ENCODE data around the gene SEPSECS. TPM values are rescaled to one million over a fixed set of nuclear protein-coding genes. Genes with fewer than 3 reads are reported as not detected.

Gene SEPSECS
- total and polyA plus RNA-seq, 2 of the 8 experiments (the other 6 are each of a cell fraction or from before 2014, with no cell fraction given), result 1.9 to 4.1 TPM

- Histone ChIP-seq H3K23me2 (ENCODE audit: low read depth, low read length) (peaks cover under 1% of the 10 kb centered on the region; the same call in 1 of the 2 replicates), H3K27me3 (replicated peaks in 1 of 4; ENCODE audit: control insufficient read depth in 3 of 4, extremely low read depth in 1 of 4, insufficient read depth in 3 of 4, low read length in 3 of 4) (no peaks in the 10 kb centered on the region), H2AK5ac (ENCODE audit: low read depth, low read length) (no peak overlapping the region), H4K91ac (replicated peaks; ENCODE audit: insufficient read length, low read length) (no peak overlapping the region), H3K27ac (ENCODE audit: low read depth, low read length) (no peak overlapping the region), H3K56ac (replicated peaks; ENCODE audit: insufficient read length, low read depth, low read length) (no peak overlapping the region), H4K5ac (ENCODE audit: insufficient read length, low read depth, low read length) (no peak overlapping the region), H3K18ac (ENCODE audit: extremely low read depth, low read length) (no peak overlapping the region), H3K4me1 (replicated peaks in 1 of 4; ENCODE audit: control insufficient read depth in 3 of 4, insufficient read depth in 4 of 4, low read length in 3 of 4) (peaks cover 0 to 3% (median 0%) of the 10 kb centered on the region in 4 experiments; a peak in 3 of 7 replicates), H2BK15ac (ENCODE audit: low read length) (no peak overlapping the region), H2AFZ (ENCODE audit: low read length) (no peak overlapping the region), H3K4ac (replicated peaks; ENCODE audit: insufficient read length, low read depth, low read length) (no peak overlapping the region), H3K9me3 (ENCODE audit: insufficient read depth in 2 of 2, low read depth in 1 of 2, low read length in 1 of 2) (no peaks in the 10 kb centered on the region), H3K4me2 (ENCODE audit: insufficient read depth in 1 of 2, low read depth in 2 of 2, low read length in 2 of 2) (no peak overlapping the region), H2BK20ac (ENCODE audit: low read length) (no peak overlapping the region), H3K23ac (ENCODE audit: insufficient read length) (no peak overlapping the region), H3K4me3 (ENCODE audit: extremely low read depth in 1 of 4, insufficient read depth in 2 of 4, low read depth in 3 of 4, low read length in 4 of 4) (no peak overlapping the region), H2BK12ac (ENCODE audit: low read depth, low read length) (no peak overlapping the region), H2BK5ac (ENCODE audit: low read depth, low read length) (no peak overlapping the region), H3K9ac (replicated peaks in 1 of 4; ENCODE audit: extremely low read depth in 1 of 4, low read depth in 3 of 4, low read length in 3 of 4) (no peak overlapping the region), H3K79me1 (ENCODE audit: low read depth, low read length) (no peaks in the 10 kb centered on the region), H3K14ac (ENCODE audit: insufficient read length) (no peak overlapping the region), H2BK120ac (replicated peaks; ENCODE audit: low read depth, low read length) (no peak overlapping the region), H3K36me3 (ENCODE audit: control insufficient read depth in 2 of 4, insufficient read depth in 4 of 4, low read length in 3 of 4) (peaks cover 0 to 3% (median 0%) of the 10 kb centered on the region in 4 experiments; a peak in 1 of 8 replicates), H3K79me2 (ENCODE audit: control insufficient read depth in 1 of 2, insufficient read depth in 2 of 2, low read length in 2 of 2) (no peaks in the 10 kb centered on the region), H4K20me1 (replicated peaks in 1 of 2; ENCODE audit: control insufficient read depth in 1 of 2, insufficient read depth in 2 of 2, low read length in 2 of 2) (peaks cover 0 to 1% of the 10 kb centered on the region in 2 experiments), H4K8ac (ENCODE audit: extremely low read depth, insufficient read depth, low read length) (no peak overlapping the region)
- WGBS, 2 experiments (ENCODE audit: extremely low coverage in 1 of 2, insufficient coverage in 1 of 2, insufficient read length in 1 of 2, insufficient replicate concordance in 2 of 2, low coverage in 1 of 2, low lambda C conversion rate in 2 of 2, missing lambda C conversion rate in 1 of 2), result 92% methylated on average over 4 of the region's 4 CpGs; no CpG with 5 or more reads in 1 of the 2 experiments
- FAIRE-seq (no peak), DNase-seq (ENCODE audit: low read depth in 1 of 2, low spot score in 2 of 2) (no peak)
- ChIA-PET CTCF (ENCODE audit: partially characterized antibody) (interaction anchor here (2.1 kb wide), 1 partner anchor 10 kb away, joined by 8 read pairs; no protein-coding TSS in a partner anchor), POLR2A (ENCODE audit: partially characterized antibody) (no interaction called here)
- TF ChIP-seq E2F6 (IDR thresholded peaks at IDR 0.05) (no peak), SUZ12 (IDR thresholded peaks at IDR 0.05; ENCODE audit: low read length) (no peak), SP2 (IDR thresholded peaks at IDR 0.05; ENCODE audit: low read length) (no peak)
Observed at GRCh38 chr4:25154594-25155265, 5.5 kb downstream of the SEPSECS start.

Data from H1 (cell line).